Vagina (tissue), 2 donors: ENCODE data around the gene PDE7B.

Experiments
- POLR2A ChIP-seq, 2 donors: fragments of 450-650 bp; IDR thresholded peaks; one replicate each; pipeline ENCODE4 v1.6.1; 2017; ENCODE audit warnings: antibody characterized with exemption in 2 of 2, mild to moderate bottlenecking in 2 of 2, moderate library complexity in 2 of 2
- POLR2AphosphoS5 ChIP-seq, 2 donors: sonication (generic); formaldehyde crosslinking; IDR thresholded peaks; one replicate each; pipeline ENCODE4 v1.9.0; 2017; ENCODE audit warnings: antibody characterized with exemption in 2 of 2, mild to moderate bottlenecking in 2 of 2, low read depth in 1 of 2; ENCODE audit not compliant: insufficient read depth in 1 of 2
- TF ChIP-seq, protein P1 (sequence below), 3 experiments: fragments of 450-650 bp in 2 of 3; fragments of 200-600 bp in 1 of 3; sonication (generic) in 1 of 3; IDR thresholded peaks; one replicate each; pipeline ENCODE4 v1.5.1; 2017 to 2019; ENCODE audit warnings: antibody characterized with exemption in 3 of 3, mild to moderate bottlenecking in 2 of 3, moderate library complexity in 2 of 3

DNA sequence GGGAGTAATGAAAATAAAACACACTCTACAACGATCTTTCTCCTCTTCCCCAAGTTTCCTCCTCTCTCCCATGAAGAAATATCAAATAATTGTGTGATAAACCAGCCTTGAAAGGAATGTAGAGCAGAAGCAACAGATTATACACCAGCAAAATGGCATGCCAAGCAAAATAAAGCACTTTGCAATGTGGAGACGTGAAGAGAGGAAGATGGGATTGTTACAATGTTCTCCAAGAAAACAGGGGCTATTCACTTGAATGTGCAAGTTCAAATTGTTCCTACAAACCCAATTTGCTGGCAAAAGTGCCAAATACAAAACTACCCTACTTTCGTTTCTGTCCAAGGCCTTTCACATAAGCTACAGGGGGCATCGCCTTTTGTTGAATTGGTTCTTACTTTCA is 185.1 kb downstream of the PDE7B start:
- TF ChIP-seq POLR2A (IDR thresholded peaks at IDR 0.05): no peak
- TF ChIP-seq, protein P1, sequence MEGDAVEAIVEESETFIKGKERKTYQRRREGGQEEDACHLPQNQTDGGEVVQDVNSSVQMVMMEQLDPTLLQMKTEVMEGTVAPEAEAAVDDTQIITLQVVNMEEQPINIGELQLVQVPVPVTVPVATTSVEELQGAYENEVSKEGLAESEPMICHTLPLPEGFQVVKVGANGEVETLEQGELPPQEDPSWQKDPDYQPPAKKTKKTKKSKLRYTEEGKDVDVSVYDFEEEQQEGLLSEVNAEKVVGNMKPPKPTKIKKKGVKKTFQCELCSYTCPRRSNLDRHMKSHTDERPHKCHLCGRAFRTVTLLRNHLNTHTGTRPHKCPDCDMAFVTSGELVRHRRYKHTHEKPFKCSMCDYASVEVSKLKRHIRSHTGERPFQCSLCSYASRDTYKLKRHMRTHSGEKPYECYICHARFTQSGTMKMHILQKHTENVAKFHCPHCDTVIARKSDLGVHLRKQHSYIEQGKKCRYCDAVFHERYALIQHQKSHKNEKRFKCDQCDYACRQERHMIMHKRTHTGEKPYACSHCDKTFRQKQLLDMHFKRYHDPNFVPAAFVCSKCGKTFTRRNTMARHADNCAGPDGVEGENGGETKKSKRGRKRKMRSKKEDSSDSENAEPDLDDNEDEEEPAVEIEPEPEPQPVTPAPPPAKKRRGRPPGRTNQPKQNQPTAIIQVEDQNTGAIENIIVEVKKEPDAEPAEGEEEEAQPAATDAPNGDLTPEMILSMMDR (IDR thresholded peaks at IDR 0.05): no peak
- TF ChIP-seq POLR2AphosphoS5 (IDR thresholded peaks at IDR 0.05; ENCODE audit: insufficient read depth in 1 of 2, low read depth in 1 of 2): no peak
